Neural progenitor cell (in vitro differentiated cells): ENCODE results near the gene THNSL1.

Source experiments
- CTCF ChIP-seq: fragments of 200-600 bp; sonication (generic); IDR thresholded peaks from 2 replicates; pipeline ENCODE4 v1.5.1; 2017; ENCODE audit warnings: antibody characterized with exemption, mild to moderate bottlenecking
- EZH2 ChIP-seq: fragments of 200-600 bp; sonication (generic); IDR thresholded peaks from 2 replicates; pipeline ENCODE4 v1.6.1; 2017; ENCODE audit warnings: antibody characterized with exemption, mild to moderate bottlenecking, moderate library complexity

GRCh38 chr10:25052012-25052411, 35.6 kb downstream of the THNSL1 start:
- TF ChIP-seq CTCF = no peak
- TF ChIP-seq EZH2 = no peak
